ENCODE measurements around the gene CNEP1R1.

The CNEP1R1 gene

DNA sequence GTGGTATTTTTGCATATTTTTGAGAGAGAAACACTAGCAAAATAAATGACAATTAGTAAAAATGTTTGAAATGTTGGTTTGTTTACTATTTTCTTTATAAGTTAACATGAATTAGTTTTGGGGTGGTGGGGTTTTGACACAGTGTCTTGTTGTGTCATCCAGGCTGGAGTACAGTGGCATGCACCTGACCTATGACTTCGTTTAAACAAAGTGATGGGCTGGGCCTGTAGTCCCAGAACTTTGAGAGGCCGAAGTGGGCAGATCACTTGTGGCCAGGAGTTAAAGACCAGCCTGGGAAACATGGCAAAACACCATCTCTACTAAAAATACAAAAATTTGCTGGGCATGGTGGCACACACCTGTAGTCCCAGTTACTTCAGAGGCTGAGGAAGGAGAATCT is 22.8 kb downstream of the CNEP1R1 start:
- no peak overlapping the region for H3K9ac ChIP-seq (ENCODE audit: low read depth, low read length, poor library complexity, severe bottlenecking)

GRCh38 chr16:50050802-50051201 is 25.8 kb downstream of the CNEP1R1 start:
- Histone ChIP-seq H3K9me3 (ENCODE audit: insufficient read depth, low read depth, low read length) (no peaks in the 10 kb centered on the region), H3F3A (ENCODE audit: low read depth) (no peaks in the 10 kb centered on the region), H3K36me3 (ENCODE audit: insufficient read depth, low read length) (no peaks in the 10 kb centered on the region), H3K79me2 (ENCODE audit: insufficient read depth, low read length) (no peaks in the 10 kb centered on the region), H3K9me2 (replicated peaks; ENCODE audit: low read depth, low read length) (no peaks in the 10 kb centered on the region), H2AFZ (ENCODE audit: low read length) (no peak overlapping the region), H3K9ac (ENCODE audit: low read depth, low read length, poor library complexity, severe bottlenecking) (no peak overlapping the region), H3K4me2 (ENCODE audit: low read depth, low read length, poor library complexity, severe bottlenecking) (no peak overlapping the region), H3K4me3 (ENCODE audit: low read length, poor library complexity, severe bottlenecking) (no peak overlapping the region), H3K4me1 (ENCODE audit: insufficient read depth, low read length, poor library complexity, severe bottlenecking) (no peaks in the 10 kb centered on the region), H4K20me1 (ENCODE audit: insufficient read depth, low read length, poor library complexity, severe bottlenecking) (no peaks in the 10 kb centered on the region), H3K27me3 (ENCODE audit: insufficient read depth, low read length, poor library complexity, severe bottlenecking) (no peaks in the 10 kb centered on the region)
- no peak for TF ChIP-seq EZH2phosphoT487 (IDR thresholded peaks at IDR 0.05; ENCODE audit: borderline replicate concordance)

More for the DNA sequence above, 22.8 kb downstream of the CNEP1R1 start:
- TF ChIP-seq EZH2phosphoT487 (IDR thresholded peaks at IDR 0.05; ENCODE audit: borderline replicate concordance): no peak
- TF ChIP-seq, protein P1, sequence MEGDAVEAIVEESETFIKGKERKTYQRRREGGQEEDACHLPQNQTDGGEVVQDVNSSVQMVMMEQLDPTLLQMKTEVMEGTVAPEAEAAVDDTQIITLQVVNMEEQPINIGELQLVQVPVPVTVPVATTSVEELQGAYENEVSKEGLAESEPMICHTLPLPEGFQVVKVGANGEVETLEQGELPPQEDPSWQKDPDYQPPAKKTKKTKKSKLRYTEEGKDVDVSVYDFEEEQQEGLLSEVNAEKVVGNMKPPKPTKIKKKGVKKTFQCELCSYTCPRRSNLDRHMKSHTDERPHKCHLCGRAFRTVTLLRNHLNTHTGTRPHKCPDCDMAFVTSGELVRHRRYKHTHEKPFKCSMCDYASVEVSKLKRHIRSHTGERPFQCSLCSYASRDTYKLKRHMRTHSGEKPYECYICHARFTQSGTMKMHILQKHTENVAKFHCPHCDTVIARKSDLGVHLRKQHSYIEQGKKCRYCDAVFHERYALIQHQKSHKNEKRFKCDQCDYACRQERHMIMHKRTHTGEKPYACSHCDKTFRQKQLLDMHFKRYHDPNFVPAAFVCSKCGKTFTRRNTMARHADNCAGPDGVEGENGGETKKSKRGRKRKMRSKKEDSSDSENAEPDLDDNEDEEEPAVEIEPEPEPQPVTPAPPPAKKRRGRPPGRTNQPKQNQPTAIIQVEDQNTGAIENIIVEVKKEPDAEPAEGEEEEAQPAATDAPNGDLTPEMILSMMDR (conservative IDR thresholded peaks at IDR 0.05; ENCODE audit: low read length): no peak
- Histone ChIP-seq H3F3A (ENCODE audit: low read depth) (no peaks in the 10 kb centered on the region), H4K20me1 (ENCODE audit: insufficient read depth, low read length, poor library complexity, severe bottlenecking) (no peaks in the 10 kb centered on the region), H3K4me2 (ENCODE audit: low read depth, low read length, poor library complexity, severe bottlenecking) (no peak overlapping the region), H3K79me2 (ENCODE audit: insufficient read depth, low read length) (no peaks in the 10 kb centered on the region), H3K9me3 (ENCODE audit: insufficient read depth, low read depth, low read length) (no peaks in the 10 kb centered on the region), H3K4me1 (ENCODE audit: insufficient read depth, low read length, poor library complexity, severe bottlenecking) (no peaks in the 10 kb centered on the region), H3K9me2 (replicated peaks; ENCODE audit: low read depth, low read length) (no peaks in the 10 kb centered on the region), H3K36me3 (ENCODE audit: insufficient read depth, low read length) (no peaks in the 10 kb centered on the region), H3K4me3 (ENCODE audit: low read length, poor library complexity, severe bottlenecking) (no peak overlapping the region), H3K27me3 (ENCODE audit: insufficient read depth, low read length, poor library complexity, severe bottlenecking) (no peaks in the 10 kb centered on the region), H2AFZ (ENCODE audit: low read length) (no peak overlapping the region)

DNA sequence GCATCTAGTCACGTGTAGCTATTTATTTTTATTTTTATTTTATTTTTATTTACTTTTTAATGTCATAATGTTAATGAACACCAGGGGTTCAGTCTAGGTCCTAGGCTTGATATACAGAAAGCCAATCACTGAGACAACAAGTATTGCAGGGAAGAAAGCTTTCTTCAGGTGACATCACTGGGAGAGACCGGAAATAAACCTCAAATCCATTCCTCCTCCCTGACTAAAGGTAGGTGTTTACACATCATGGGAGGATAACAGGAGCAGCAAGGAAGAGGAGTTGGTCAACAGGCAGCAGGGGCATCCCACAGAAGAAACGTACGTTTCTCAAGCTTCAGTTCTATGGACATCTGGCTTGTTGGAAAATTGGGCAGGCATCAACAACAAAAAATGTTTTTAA is 31.2 kb downstream of the CNEP1R1 start:
- H3K79me2 ChIP-seq (ENCODE audit: insufficient read depth, low read length): no peaks in the 10 kb centered on the region
- H3K4me1 ChIP-seq (ENCODE audit: insufficient read depth, low read length, poor library complexity, severe bottlenecking): no peaks in the 10 kb centered on the region
- H3K27me3 ChIP-seq (ENCODE audit: insufficient read depth, low read length, poor library complexity, severe bottlenecking): no peaks in the 10 kb centered on the region

More for the DNA sequence above, 31.2 kb downstream of the CNEP1R1 start:
- Histone ChIP-seq H3K36me3 (ENCODE audit: insufficient read depth, low read length) (no peaks in the 10 kb centered on the region), H3K4me2 (ENCODE audit: low read depth, low read length, poor library complexity, severe bottlenecking) (no peak overlapping the region), H3K9ac (ENCODE audit: low read depth, low read length, poor library complexity, severe bottlenecking) (no peak overlapping the region), H3F3A (ENCODE audit: low read depth) (no peaks in the 10 kb centered on the region), H4K20me1 (ENCODE audit: insufficient read depth, low read length, poor library complexity, severe bottlenecking) (no peaks in the 10 kb centered on the region), H3K4me3 (ENCODE audit: low read length, poor library complexity, severe bottlenecking) (no peak overlapping the region), H3K9me3 (ENCODE audit: insufficient read depth, low read depth, low read length) (peaks cover 4% of the 10 kb centered on the region; the same call in 1 of the 2 replicates), H2AFZ (ENCODE audit: low read length) (no peak overlapping the region), H3K9me2 (replicated peaks; ENCODE audit: low read depth, low read length) (no peaks in the 10 kb centered on the region)
- TF ChIP-seq, protein P1 (conservative IDR thresholded peaks at IDR 0.05; ENCODE audit: low read length): no peak
- TF ChIP-seq EZH2phosphoT487 (IDR thresholded peaks at IDR 0.05; ENCODE audit: borderline replicate concordance): no peak

Data from Loucy (cell line).